A549 (cell line): ENCODE results near the gene GPRIN2. TPM values are rescaled to one million over a fixed set of nuclear protein-coding genes. Genes with fewer than 3 reads are reported as not detected.

Experiments
- ATAC-seq, 2 experiments: fragments of 200-7000 bp in 1 of 2; fragments of >200 bp in 1 of 2; cut with Nextera tagmentation in 1 of 2; cut with Tn5 transposase in 1 of 2; 3 replicates each; pipeline versions ENCODE4 v1.8.0 to v1.9.1; 2018 to 2020; ENCODE audit warnings: mild to moderate bottlenecking in 1 of 2, moderate library complexity in 1 of 2
- CTCF ChIA-PET: fragments of 300-600 bp; sonication (Branson Sonifier 250); formaldehyde crosslinking; extraction: SDS; loops from one replicate; lab custom pipeline; 2021; ENCODE audit warnings: antibody characterized with exemption, inconsistent platforms; lab: Yijun Ruan, JAX
- POLR2A ChIA-PET: fragments of 350-600 bp; formaldehyde crosslinking; extraction: SDS; loops from one replicate; lab custom pipeline; 2021; ENCODE audit warnings: antibody characterized with exemption, inconsistent platforms; lab: Yijun Ruan, JAX
- DNase-seq, 2 experiments: peaks; one replicate each; pipeline versions ENCODE4 v3.0.0 to v3.0.0-alpha.2; 2011 to 2016; ENCODE audit warnings: low read depth in 1 of 2, low spot score in 1 of 2
- FAIRE-seq: peaks from 2 replicates; lab custom pipeline; 2011; peaks lifted over from hg19 to GRCh38; lab: Jason Lieb, UNC
- H3K27ac ChIP-seq, 2 experiments: fragments of >200 bp; sonication (Bioruptor Twin); formaldehyde crosslinking; 3 replicates each; pipeline ENCODE4 v1.5.1; 2016 to 2017
- H3K4me1 ChIP-seq: fragments of >200 bp; sonication (Bioruptor Twin); formaldehyde crosslinking; 3 replicates; pipeline ENCODE4 v1.6.1; 2016
- H3K4me2 ChIP-seq: fragments of >200 bp; sonication (Bioruptor Twin); formaldehyde crosslinking; 3 replicates; pipeline ENCODE4 v1.6.1; 2016
- H3K4me3 ChIP-seq: fragments of >200 bp; sonication (Bioruptor Twin); formaldehyde crosslinking; 3 replicates; pipeline ENCODE4 v1.5.1; 2016
- H3K9me3 ChIP-seq: fragments of >200 bp; sonication (Bioruptor Twin); formaldehyde crosslinking; 3 replicates; pipeline ENCODE4 v1.6.1; 2016
- ATOH8 ChIP-seq: fragments of 250-450 bp; sonication (Bioruptor Pico); IDR thresholded peaks from 2 replicates; pipeline ENCODE4 v1.5.0; 2020; ENCODE audit warnings: low read depth, mild to moderate bottlenecking, moderate library complexity
- BCL3 ChIP-seq: fragments of >200 bp; sonication (Bioruptor Twin); formaldehyde crosslinking; IDR thresholded peaks from 3 replicates; pipeline ENCODE4 v1.6.1; 2016
- BHLHE40 ChIP-seq: IDR thresholded peaks from 2 replicates; pipeline ENCODE4 v1.6.1; 2012; ENCODE audit warnings: low read depth, low read length, inconsistent platforms
- CBX8 ChIP-seq: fragments of 200-600 bp; sonication (generic); IDR thresholded peaks from 2 replicates; pipeline ENCODE4 v1.6.1; 2016
- CHD2 ChIP-seq: fragments of 150-350 bp; IDR thresholded peaks from 2 replicates; pipeline ENCODE4 v1.6.1; 2014; ENCODE audit warnings: low read length; ENCODE audit not compliant: partially characterized antibody
- CHD4 ChIP-seq: fragments of 200-600 bp; sonication (generic); IDR thresholded peaks from 2 replicates; pipeline ENCODE4 v1.6.1; 2016; ENCODE audit warnings: antibody characterized with exemption, mild to moderate bottlenecking, borderline replicate concordance
- CTCF ChIP-seq: fragments of >200 bp; sonication (Bioruptor Twin); formaldehyde crosslinking; IDR thresholded peaks from 3 replicates; pipeline ENCODE4 v1.5.1; 2016
- E2F6 ChIP-seq: IDR thresholded peaks from 2 replicates; pipeline ENCODE4 v1.6.1; 2012; ENCODE audit warnings: low read depth, borderline replicate concordance
- EHF ChIP-seq: fragments of 250-450 bp; sonication (Bioruptor Pico); IDR thresholded peaks from 2 replicates; pipeline ENCODE4 v1.5.0; 2020; ENCODE audit warnings: mild to moderate bottlenecking
- EHMT2 ChIP-seq: fragments of 200-600 bp; sonication (generic); IDR thresholded peaks from 2 replicates; pipeline ENCODE4 v1.6.1; 2016; ENCODE audit warnings: antibody characterized with exemption, low read depth, mild to moderate bottlenecking, moderate library complexity
- EP300 ChIP-seq, 2 experiments: fragments of >200 bp; sonication (Bioruptor Twin); formaldehyde crosslinking; IDR thresholded peaks; 2 replicates in 1 of 2; 3 replicates in 1 of 2; pipeline ENCODE4 v1.6.1; 2016 to 2017
- FOSL2 ChIP-seq, 2 experiments: fragments of 450-650 bp in 1 of 2; fragments of >200 bp in 1 of 2; sonication (Bioruptor Twin) in 1 of 2; formaldehyde crosslinking; IDR thresholded peaks; 2 replicates each; pipeline versions ENCODE4 v1.5.0 to v1.6.1; 2016 to 2020; ENCODE audit warnings: mild to moderate bottlenecking in 1 of 2, moderate library complexity in 1 of 2
- HEYL ChIP-seq: fragments of 250-450 bp; sonication (Bioruptor Pico); IDR thresholded peaks from 2 replicates; pipeline ENCODE4 v1.8.0; 2021; ENCODE audit warnings: mild to moderate bottlenecking, moderate library complexity
- HOXA7 ChIP-seq: fragments of 250-450 bp; sonication (Bioruptor Pico); IDR thresholded peaks from 2 replicates; pipeline ENCODE4 v1.5.0; 2020; ENCODE audit warnings: mild to moderate bottlenecking, moderate library complexity
- HOXB13 ChIP-seq: fragments of 250-450 bp; sonication (Bioruptor Pico); IDR thresholded peaks from 2 replicates; pipeline ENCODE4 v1.5.0; 2020; ENCODE audit warnings: low read depth, mild to moderate bottlenecking, moderate library complexity
- HOXB5 ChIP-seq: fragments of 250-450 bp; sonication (Bioruptor Pico); IDR thresholded peaks from 2 replicates; pipeline ENCODE4 v1.5.0; 2020; ENCODE audit warnings: mild to moderate bottlenecking, moderate library complexity
- JUN ChIP-seq, 2 experiments: fragments of >200 bp; sonication (Bioruptor Twin); formaldehyde crosslinking; IDR thresholded peaks; 2 replicates in 1 of 2; 3 replicates in 1 of 2; pipeline ENCODE4 v1.6.1; 2016 to 2017
- KDM1A ChIP-seq: fragments of 200-600 bp; sonication (generic); IDR thresholded peaks from 2 replicates; pipeline ENCODE4 v1.6.1; 2016; ENCODE audit warnings: low read depth, mild to moderate bottlenecking
- MAFK ChIP-seq: fragments of 450-650 bp; IDR thresholded peaks from 2 replicates; pipeline ENCODE4 v1.6.1; 2014; ENCODE audit not compliant: partially characterized antibody
- MAZ ChIP-seq: fragments of 150-350 bp; IDR thresholded peaks from 2 replicates; pipeline ENCODE4 v1.6.1; 2014; ENCODE audit warnings: antibody characterized with exemption, low read depth, low read length, borderline replicate concordance
- MYC ChIP-seq: IDR thresholded peaks from 2 replicates; pipeline ENCODE4 v1.6.1; 2012; ENCODE audit warnings: mild to moderate bottlenecking, inconsistent platforms, low read length, improper control_type of control experiment, borderline replicate concordance
- NFE2L2 ChIP-seq: fragments of 150-350 bp; conservative IDR thresholded peaks from 2 replicates; pipeline ENCODE4 v1.6.1; 2014; ENCODE audit warnings: low read length
- NPAS2 ChIP-seq: fragments of 250-450 bp; sonication (Bioruptor Pico); IDR thresholded peaks from 2 replicates; pipeline ENCODE4 v1.8.0; 2022; ENCODE audit warnings: mild to moderate bottlenecking, moderate library complexity, borderline replicate concordance
- RAD21 ChIP-seq, 2 experiments: fragments of >200 bp in 1 of 2; sonication (Bioruptor Twin) in 1 of 2; formaldehyde crosslinking in 1 of 2; IDR thresholded peaks in 1 of 2; conservative IDR thresholded peaks in 1 of 2; 2 replicates in 1 of 2; 3 replicates in 1 of 2; pipeline ENCODE4 v1.6.1; 2012 to 2018; ENCODE audit warnings: inconsistent platforms in 1 of 2
- RARB ChIP-seq: fragments of 250-450 bp; sonication (Bioruptor Pico); IDR thresholded peaks from 2 replicates; pipeline ENCODE4 v1.8.0; 2021; ENCODE audit warnings: mild to moderate bottlenecking, moderate library complexity
- SMC3 ChIP-seq: fragments of >200 bp; sonication (Bioruptor Twin); formaldehyde crosslinking; IDR thresholded peaks from 3 replicates; pipeline ENCODE4 v1.6.1; 2018; ENCODE audit warnings: inconsistent platforms
- SREBF2 ChIP-seq: fragments of 450-650 bp; IDR thresholded peaks from 2 replicates; pipeline ENCODE4 v1.6.1; 2014; ENCODE audit warnings: mild to moderate bottlenecking, moderate library complexity
- TFCP2L1 ChIP-seq: fragments of 250-450 bp; sonication (Bioruptor Pico); IDR thresholded peaks from 2 replicates; pipeline ENCODE4 v1.5.0; 2021; ENCODE audit warnings: mild to moderate bottlenecking
- TP53 ChIP-seq: fragments of 250-450 bp; sonication (Bioruptor Pico); IDR thresholded peaks from 2 replicates; pipeline ENCODE4 v1.5.0; 2021; ENCODE audit warnings: mild to moderate bottlenecking, moderate library complexity
- WGBS: methylation state at CpG from one replicate; pipeline ENCODE4 v1.1.6; 2017; ENCODE audit errors: missing lambda C conversion rate; 5-methylcytosine and 5-hydroxymethylcytosine counted together
- polyA plus RNA-seq, 4 experiments: library from polyadenylated mRNA; depleted of rRNA in 3 of 4; stranded (reverse); fragments of >200 nt; fragmentation: RNase III in 1 of 4; extraction: RNeasy Plus Mini Kit Qiagen cat#74134 plus additional on column Dnase treatment in 1 of 4; gene quantifications; 2 replicates in 3 of 4; 3 replicates in 1 of 4; pipeline ENCODE4 v1.2.3, GENCODE V29; 2011 to 2017

Gene GPRIN2
- polyA plus RNA-seq, 2 of the 4 experiments (the other 2 are of a cell fraction), result 8.8 to 29.9 TPM

- no peak for TF ChIP-seq FOSL2 (IDR thresholded peaks at IDR 0.05)
- TF ChIP-seq FOSL2 (CRISPR knock-in tag; IDR thresholded peaks at IDR 0.05), result peak; percentile 37; the same call in 1 of the 2 replicates
- TF ChIP-seq SMC3, result peak; percentile 87
- TF ChIP-seq EHF, result peak; percentile 34; the same call in 1 of the 2 replicates
- peak; percentile 22; the same call in 1 of the 2 replicates for TF ChIP-seq HOXB5 (CRISPR knock-in tag)
- TF ChIP-seq HEYL (CRISPR knock-in tag), result no peak
- TF ChIP-seq CTCF, result peak; percentile 59
- TF ChIP-seq NPAS2 (CRISPR knock-in tag), result 0 out of 2 replicates have a peak, but pooled peaks have one; percentile 1
- no peak for TF ChIP-seq MAZ
- TF ChIP-seq TP53 (CRISPR knock-in tag), result peak; percentile 2; the same call in 1 of the 2 replicates
- TF ChIP-seq TFCP2L1 (CRISPR knock-in tag), result peak; percentile 92
- peak; percentile 65 to 83; a peak in 3 of 5 replicates for TF ChIP-seq JUN (IDR thresholded peaks at IDR 0.05)
- TF ChIP-seq SREBF2, result no peak
- TF ChIP-seq RAD21 (conservative IDR thresholded peaks at IDR 0.05 in 1 of 2, IDR thresholded peaks at IDR 0.05 in 1 of 2), result peak in 1 of 2 experiments; percentile 80; a peak in 3 of 5 replicates
- TF ChIP-seq HOXB13 (CRISPR knock-in tag), result 0 out of 2 replicates have a peak, but pooled peaks have one; percentile 12
- TF ChIP-seq BHLHE40, result peak; percentile 20; the same call in 1 of the 2 replicates
- peak; percentile 51; the same call in 1 of the 2 replicates for TF ChIP-seq MYC
- TF ChIP-seq CHD2, result peak; percentile 63
- TF ChIP-seq BCL3, result peak; percentile 32; the same call in 1 of the 3 replicates
- peak in 1 of 2 experiments; percentile 78; a peak in 2 of 5 replicates for TF ChIP-seq EP300 (IDR thresholded peaks at IDR 0.05)
- TF ChIP-seq CBX8, result no peak
- TF ChIP-seq EHMT2, result no peak
- ChIA-PET CTCF (interaction anchor here (0.9 to 5.7 kb wide), 12 partner anchors 7 to 312 kb away, joined by 3 to 67 read pairs (median 7); no protein-coding TSS in a partner anchor), POLR2A (interaction anchor here (0.7 to 5.1 kb wide), 5 partner anchors 10 to 17 kb away, joined by 4 to 77 read pairs (median 14); no protein-coding TSS in a partner anchor)
- H3K4me1 ChIP-seq, result peaks cover 89% of the 10 kb centered on the region
- H3K9me3 ChIP-seq, result no peaks in the 10 kb centered on the region
- peak overlapping the region; percentile 89 to 97 for H3K27ac ChIP-seq
- DNase-seq (peak; percentile 94 to 96), FAIRE-seq (no peak), ATAC-seq (peak; percentile 55 to 59)
- 3% methylated on average over 25 of the region's 42 CpGs for WGBS
- H3K4me3 ChIP-seq, result peak overlapping the region; percentile 45
- peak overlapping the region; percentile 84 for H3K4me2 ChIP-seq
Measured at GRCh38 chr10:46541017-46541661, 15.3 kb downstream of the GPRIN2 start.

- CTCF ChIA-PET, result interaction anchor here (0.9 to 5.7 kb wide), 13 partner anchors 8 to 312 kb away, joined by 3 to 67 read pairs (median 7); partner anchors contain the start of gene GPRIN2
- DNase-seq, result peak in 1 of 2 experiments; percentile 33
- Histone ChIP-seq H3K4me1 (peaks cover 83% of the 10 kb centered on the region), H3K4me3 (peak overlapping the region; percentile 45), H3K9me3 (no peaks in the 10 kb centered on the region), H3K27ac (peak overlapping the region; percentile 89 to 97), H3K4me2 (peak overlapping the region; percentile 84)
- no peak for FAIRE-seq
- ATAC-seq, result peak; percentile 2 to 3; a peak in 4 of 6 replicates
- POLR2A ChIA-PET, result interaction anchor here (0.7 to 5.1 kb wide), 7 partner anchors 8 to 24 kb away, joined by 4 to 77 read pairs (median 11); no protein-coding TSS in a partner anchor
- 12% methylated on average over 8 of the region's 8 CpGs for WGBS
- TF ChIP-seq RARB (CRISPR knock-in tag) (peak; percentile 23; the same call in 1 of the 2 replicates), NPAS2 (CRISPR knock-in tag) (peak; percentile 66; the same call in 1 of the 2 replicates), BHLHE40 (no peak), MAFK (no peak), EHMT2 (0 out of 2 replicates have a peak, but pooled peaks have one; percentile 36), ATOH8 (CRISPR knock-in tag) (peak; percentile 44; the same call in 1 of the 2 replicates), E2F6 (no peak), KDM1A (peak; percentile 75; the same call in 1 of the 2 replicates), HOXB13 (CRISPR knock-in tag) (peak; percentile 96), NFE2L2 (0 out of 2 replicates have a peak, but pooled peaks have one; percentile 4), SREBF2 (0 out of 2 replicates have a peak, but pooled peaks have one; percentile 4), CHD4 (peak; percentile 94), HOXA7 (CRISPR knock-in tag) (0 out of 2 replicates have a peak, but pooled peaks have one; percentile 86), HEYL (CRISPR knock-in tag) (peak; percentile 91; the same call in 1 of the 2 replicates)
Measured at GRCh38 chr10:46540412-46541016, 15.9 kb downstream of the GPRIN2 start.
